ENCODE measurements around the gene PPIP5K1. TPM values are rescaled to one million over a fixed set of nuclear protein-coding genes. Genes with fewer than 3 reads are reported as not detected.

PPIP5K1 gene
- total and polyA plus RNA-seq, 3 donors from 2014 or later: 44.9 to 165 (median 138) TPM

DNA sequence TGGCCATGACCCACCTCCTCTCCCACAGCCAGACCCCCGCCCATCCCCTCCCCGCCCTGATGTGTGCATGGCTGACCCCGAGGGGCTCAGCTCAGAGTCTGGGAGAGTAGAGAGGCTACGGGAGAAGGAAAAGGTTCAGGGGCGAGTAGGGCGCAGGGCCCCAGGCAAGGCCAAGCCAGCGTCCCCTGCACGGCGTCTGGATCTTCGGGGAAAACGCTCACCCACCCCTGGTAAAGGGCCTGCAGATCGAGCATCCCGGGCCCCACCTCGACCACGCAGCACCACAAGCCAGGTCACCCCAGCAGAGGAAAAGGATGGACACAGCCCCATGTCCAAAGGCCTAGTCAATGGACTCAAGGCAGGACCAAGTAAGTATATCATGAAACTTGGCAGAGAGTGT is 60.9 kb downstream of the PPIP5K1 start:
- Histone ChIP-seq H3K4me3 (no peak overlapping the region), H3K9me3 (no peaks in the 10 kb centered on the region), H3K4me1 (no peaks in the 10 kb centered on the region), H3K36me3 (ENCODE audit: low read depth, missing control alignments) (no peaks in the 10 kb centered on the region), H3K27me3 (no peaks in the 10 kb centered on the region), H3K27ac (no peak overlapping the region)
- no peak for TF ChIP-seq POLR2A (IDR thresholded peaks at IDR 0.05)
- TF ChIP-seq CTCF (IDR thresholded peaks at IDR 0.05): no peak
- intact Hi-C loops (cut with DNase I; ENCODE audit: low total_unique reads): no loop called here
- WGBS, 2 donors: 91 to 96% methylated on average over 13 to 15 of the region's 15 CpGs
- no peak for DNase-seq

GRCh38 chr15:43528542-43529007 is 61.4 kb downstream of the PPIP5K1 start:
- no peak overlapping the region for H3K4me3 ChIP-seq
- no peaks in the 10 kb centered on the region for H3K36me3 ChIP-seq (ENCODE audit: low read depth, missing control alignments)
- no peaks in the 10 kb centered on the region for H3K4me1 ChIP-seq
- WGBS, 2 donors: 77 to 93% methylated on average over 6 to 8 of the region's 11 CpGs
- TF ChIP-seq POLR2A (IDR thresholded peaks at IDR 0.05): no peak
- TF ChIP-seq CTCF (IDR thresholded peaks at IDR 0.05): no peak
- H3K27me3 ChIP-seq: no peaks in the 10 kb centered on the region
- intact Hi-C loops (cut with DNase I; ENCODE audit: low total_unique reads): no loop called here
- H3K9me3 ChIP-seq: no peaks in the 10 kb centered on the region
- no peak overlapping the region for H3K27ac ChIP-seq
- no peak for DNase-seq

DNA sequence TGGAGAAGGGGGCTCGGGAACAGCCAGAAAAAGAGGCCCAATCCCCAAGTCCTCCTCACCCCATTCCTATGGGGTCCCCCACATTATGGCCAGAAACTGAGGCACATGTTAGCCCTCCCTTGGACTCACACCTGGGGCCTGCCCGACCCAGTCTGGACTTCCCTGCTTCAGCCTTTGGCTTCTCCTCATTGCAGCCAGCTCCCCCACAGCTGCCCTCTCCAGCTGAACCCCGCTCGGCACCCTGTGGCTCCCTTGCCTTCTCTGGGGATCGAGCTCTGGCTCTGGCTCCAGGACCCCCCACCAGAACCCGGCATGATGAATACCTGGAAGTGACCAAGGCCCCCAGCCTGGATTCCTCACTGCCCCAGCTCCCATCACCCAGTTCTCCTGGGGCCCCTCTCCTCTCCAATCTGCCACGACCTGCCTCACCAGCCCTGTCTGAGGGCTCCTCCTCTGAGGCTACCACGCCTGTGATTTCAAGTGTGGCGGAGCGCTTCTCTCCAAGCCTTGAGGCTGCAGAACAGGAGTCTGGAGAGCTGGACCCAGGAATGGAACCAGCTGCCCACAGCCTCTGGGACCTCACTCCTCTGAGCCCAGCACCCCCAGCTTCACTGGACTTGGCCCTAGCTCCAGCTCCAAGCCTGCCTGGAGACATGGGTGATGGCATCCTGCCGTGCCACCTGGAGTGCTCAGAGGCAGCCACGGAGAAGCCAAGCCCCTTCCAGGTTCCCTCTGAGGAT is 62.0 kb downstream of the PPIP5K1 start:
- 85 to 90% methylated on average over 6 to 12 of the region's 12 CpGs for WGBS, 2 donors
- Histone ChIP-seq H3K4me1 (no peaks in the 10 kb centered on the region), H3K9me3 (no peaks in the 10 kb centered on the region), H3K27ac (no peak overlapping the region), H3K27me3 (no peaks in the 10 kb centered on the region), H3K36me3 (ENCODE audit: low read depth, missing control alignments) (no peaks in the 10 kb centered on the region), H3K4me3 (no peak overlapping the region)
- intact Hi-C loops (cut with DNase I; ENCODE audit: low total_unique reads): no loop called here
- TF ChIP-seq POLR2A (IDR thresholded peaks at IDR 0.05) (no peak), CTCF (IDR thresholded peaks at IDR 0.05) (no peak)
- no peak for DNase-seq

DNA sequence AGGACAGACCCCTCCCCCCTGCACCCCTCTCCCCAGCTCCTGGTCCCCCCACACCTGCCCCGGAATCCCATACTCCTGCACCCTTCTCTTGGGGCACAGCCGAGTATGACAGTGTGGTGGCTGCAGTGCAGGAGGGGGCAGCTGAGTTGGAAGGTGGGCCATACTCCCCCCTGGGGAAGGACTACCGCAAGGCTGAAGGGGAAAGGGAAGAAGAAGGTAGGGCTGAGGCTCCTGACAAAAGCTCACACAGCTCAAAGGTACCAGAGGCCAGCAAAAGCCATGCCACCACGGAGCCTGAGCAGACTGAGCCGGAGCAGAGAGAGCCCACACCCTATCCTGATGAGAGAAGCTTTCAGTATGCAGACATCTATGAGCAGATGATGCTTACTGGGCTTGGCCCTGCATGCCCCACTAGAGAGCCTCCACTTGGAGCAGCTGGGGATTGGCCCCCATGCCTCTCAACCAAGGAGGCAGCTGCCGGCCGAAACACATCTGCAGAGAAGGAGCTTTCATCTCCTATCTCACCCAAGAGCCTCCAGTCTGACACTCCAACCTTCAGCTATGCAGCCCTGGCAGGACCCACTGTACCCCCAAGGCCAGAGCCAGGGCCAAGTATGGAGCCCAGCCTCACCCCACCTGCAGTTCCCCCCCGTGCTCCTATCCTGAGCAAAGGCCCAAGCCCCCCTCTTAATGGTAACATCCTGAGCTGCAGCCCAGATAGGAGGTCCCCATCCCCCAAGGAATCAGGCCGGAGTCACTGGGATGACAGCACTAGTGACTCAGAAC is 62.8 kb downstream of the PPIP5K1 start:
- no peak overlapping the region for H3K27ac ChIP-seq
- DNase-seq: no peak
- H3K4me1 ChIP-seq: no peaks in the 10 kb centered on the region
- intact Hi-C loops (cut with DNase I; ENCODE audit: low total_unique reads): no loop called here
- TF ChIP-seq CTCF (IDR thresholded peaks at IDR 0.05): no peak
- TF ChIP-seq POLR2A (IDR thresholded peaks at IDR 0.05): no peak
- H3K36me3 ChIP-seq (ENCODE audit: low read depth, missing control alignments): no peaks in the 10 kb centered on the region
- WGBS, 2 donors: 79 to 85% methylated on average over 6 to 9 of the region's 9 CpGs
- no peaks in the 10 kb centered on the region for H3K9me3 ChIP-seq
- no peaks in the 10 kb centered on the region for H3K27me3 ChIP-seq
- H3K4me3 ChIP-seq: no peak overlapping the region

Data from testis (tissue), 3 donors.